Sigmoid colon (tissue), 4 donors: ENCODE measurements around the gene RNF157.

Experiments used
- EP300 ChIP-seq, 4 donors: sonication (generic); formaldehyde crosslinking; IDR thresholded peaks; one replicate each; pipeline ENCODE4 v1.6.1; 2017; ENCODE audit warnings: antibody characterized with exemption in 4 of 4
- TF ChIP-seq, protein P1 (sequence below), 4 experiments: fragments of 450-650 bp in 3 of 4; fragments of 200-600 bp in 1 of 4; IDR thresholded peaks; one replicate each; pipeline ENCODE4 v1.5.1; 2016 to 2019; ENCODE audit warnings: antibody characterized with exemption in 4 of 4, mild to moderate bottlenecking in 3 of 4, moderate library complexity in 2 of 4

DNA sequence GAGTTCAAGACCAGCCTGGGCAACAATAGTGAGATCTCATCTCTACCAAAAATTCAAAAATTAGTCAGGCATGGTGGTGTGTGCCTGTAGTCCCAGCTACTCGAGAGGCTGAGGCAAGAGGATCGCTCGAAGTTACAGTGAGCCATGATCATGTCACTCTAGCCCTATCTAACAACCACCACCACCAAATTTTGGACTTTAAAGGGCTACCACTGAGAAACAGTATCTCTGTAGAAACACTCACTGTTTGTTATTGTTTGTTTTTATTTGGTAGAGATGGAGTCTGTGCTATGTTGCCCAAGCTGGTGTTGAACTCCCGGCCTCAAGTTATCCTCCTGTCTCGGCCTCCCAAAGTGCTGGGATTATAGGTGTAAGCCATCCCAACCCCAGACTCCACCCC is 23.6 kb upstream of the RNF157 start:
- TF ChIP-seq EP300 (IDR thresholded peaks at IDR 0.05): no peak
- TF ChIP-seq, protein P1, sequence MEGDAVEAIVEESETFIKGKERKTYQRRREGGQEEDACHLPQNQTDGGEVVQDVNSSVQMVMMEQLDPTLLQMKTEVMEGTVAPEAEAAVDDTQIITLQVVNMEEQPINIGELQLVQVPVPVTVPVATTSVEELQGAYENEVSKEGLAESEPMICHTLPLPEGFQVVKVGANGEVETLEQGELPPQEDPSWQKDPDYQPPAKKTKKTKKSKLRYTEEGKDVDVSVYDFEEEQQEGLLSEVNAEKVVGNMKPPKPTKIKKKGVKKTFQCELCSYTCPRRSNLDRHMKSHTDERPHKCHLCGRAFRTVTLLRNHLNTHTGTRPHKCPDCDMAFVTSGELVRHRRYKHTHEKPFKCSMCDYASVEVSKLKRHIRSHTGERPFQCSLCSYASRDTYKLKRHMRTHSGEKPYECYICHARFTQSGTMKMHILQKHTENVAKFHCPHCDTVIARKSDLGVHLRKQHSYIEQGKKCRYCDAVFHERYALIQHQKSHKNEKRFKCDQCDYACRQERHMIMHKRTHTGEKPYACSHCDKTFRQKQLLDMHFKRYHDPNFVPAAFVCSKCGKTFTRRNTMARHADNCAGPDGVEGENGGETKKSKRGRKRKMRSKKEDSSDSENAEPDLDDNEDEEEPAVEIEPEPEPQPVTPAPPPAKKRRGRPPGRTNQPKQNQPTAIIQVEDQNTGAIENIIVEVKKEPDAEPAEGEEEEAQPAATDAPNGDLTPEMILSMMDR (IDR thresholded peaks at IDR 0.05): no peak
